ENCODE results near the gene IFNGR2. TPM values are rescaled to one million over a fixed set of nuclear protein-coding genes. Genes with fewer than 3 reads are reported as not detected.

IFNGR2 gene
- total and polyA plus RNA-seq, 2 of the 13 experiments (the other 11 are each of a cell fraction or from before 2014, with no cell fraction given) = 61.3 to 117 TPM

GRCh38 chr21:33478935-33479678 is 75.9 kb downstream of the IFNGR2 start (continued):
- TF ChIP-seq KAT2B (IDR thresholded peaks at IDR 0.05; ENCODE audit: borderline replicate concordance, low read depth, low read length) (no peak), RBAK (CRISPR knock-in tag; IDR thresholded peaks at IDR 0.05) (no peak), SP1 (IDR thresholded peaks at IDR 0.05) (no peak), SP1 (CRISPR knock-in tag; IDR thresholded peaks at IDR 0.05) (no peak), ZFX (CRISPR knock-in tag; IDR thresholded peaks at IDR 0.05; ENCODE audit: low read depth) (no peak; the same call in 1 of the 2 replicates), ZNF232 (CRISPR knock-in tag; IDR thresholded peaks at IDR 0.05; ENCODE audit: borderline replicate concordance) (no peak), ZNF567 (CRISPR knock-in tag; IDR thresholded peaks at IDR 0.05; ENCODE audit: borderline replicate concordance) (0 out of 2 replicates have a peak, but pooled peaks have one; percentile 53), HDAC1 (CRISPR knock-in tag; IDR thresholded peaks at IDR 0.05) (peak; percentile 2; the same call in 1 of the 2 replicates), POGK (CRISPR knock-in tag; conservative IDR thresholded peaks at IDR 0.05) (peak; percentile 74), HES4 (CRISPR knock-in tag; IDR thresholded peaks at IDR 0.05; ENCODE audit: borderline replicate concordance) (peak; percentile 81; the same call in 1 of the 2 replicates), MTERF4 (CRISPR knock-in tag; IDR thresholded peaks at IDR 0.05) (no peak), PAXIP1 (CRISPR knock-in tag; conservative IDR thresholded peaks at IDR 0.05) (no peak), THAP9 (CRISPR knock-in tag; IDR thresholded peaks at IDR 0.05; ENCODE audit: borderline replicate concordance) (no peak)
- TF ChIP-seq, protein P1, sequence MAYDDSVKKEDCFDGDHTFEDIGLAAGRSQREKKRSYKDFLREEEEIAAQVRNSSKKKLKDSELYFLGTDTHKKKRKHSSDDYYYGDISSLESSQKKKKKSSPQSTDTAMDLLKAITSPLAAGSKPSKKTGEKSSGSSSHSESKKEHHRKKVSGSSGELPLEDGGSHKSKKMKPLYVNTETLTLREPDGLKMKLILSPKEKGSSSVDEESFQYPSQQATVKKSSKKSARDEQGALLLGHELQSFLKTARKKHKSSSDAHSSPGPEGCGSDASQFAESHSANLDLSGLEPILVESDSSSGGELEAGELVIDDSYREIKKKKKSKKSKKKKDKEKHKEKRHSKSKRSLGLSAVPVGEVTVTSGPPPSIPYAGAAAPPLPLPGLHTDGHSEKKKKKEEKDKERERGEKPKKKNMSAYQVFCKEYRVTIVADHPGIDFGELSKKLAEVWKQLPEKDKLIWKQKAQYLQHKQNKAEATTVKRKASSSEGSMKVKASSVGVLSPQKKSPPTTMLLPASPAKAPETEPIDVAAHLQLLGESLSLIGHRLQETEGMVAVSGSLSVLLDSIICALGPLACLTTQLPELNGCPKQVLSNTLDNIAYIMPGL (CRISPR knock-in tag; IDR thresholded peaks at IDR 0.05; ENCODE audit: borderline replicate concordance in 1 of 2, low read depth in 1 of 2) = 0 out of 4 replicates have a peak, but pooled peaks of 1 of the 2 experiments have one; percentile 19
- TF ChIP-seq, protein P2, sequence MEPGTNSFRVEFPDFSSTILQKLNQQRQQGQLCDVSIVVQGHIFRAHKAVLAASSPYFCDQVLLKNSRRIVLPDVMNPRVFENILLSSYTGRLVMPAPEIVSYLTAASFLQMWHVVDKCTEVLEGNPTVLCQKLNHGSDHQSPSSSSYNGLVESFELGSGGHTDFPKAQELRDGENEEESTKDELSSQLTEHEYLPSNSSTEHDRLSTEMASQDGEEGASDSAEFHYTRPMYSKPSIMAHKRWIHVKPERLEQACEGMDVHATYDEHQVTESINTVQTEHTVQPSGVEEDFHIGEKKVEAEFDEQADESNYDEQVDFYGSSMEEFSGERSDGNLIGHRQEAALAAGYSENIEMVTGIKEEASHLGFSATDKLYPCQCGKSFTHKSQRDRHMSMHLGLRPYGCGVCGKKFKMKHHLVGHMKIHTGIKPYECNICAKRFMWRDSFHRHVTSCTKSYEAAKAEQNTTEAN (CRISPR knock-in tag; conservative IDR thresholded peaks at IDR 0.05) = no peak

Data from HepG2 (cell line).